OCI-LY3 (cell line): ENCODE measurements around the gene OR5L2.
"Not testable (repeated sequence)": the region's sequence is repeated elsewhere in the genome, so short reads cannot be mapped to it uniquely, and the experiment has no call there.

Source experiments
- H2AFZ ChIP-seq: fragments of 200-600, 300-600 bp; shearing (Covaris generic); 2 replicates; pipeline ENCODE4 v1.6.0; 2014; ENCODE audit warnings: antibody characterized with exemption, low read depth, low read length
- H3K27ac ChIP-seq: fragments of 200-600, 300-600 bp; sonication (generic); 2 replicates; pipeline ENCODE4 v1.5.1; 2014; ENCODE audit warnings: mild to moderate bottlenecking, low read length, moderate library complexity, mixed read lengths
- H3K27me3 ChIP-seq: fragments of 200-600, 300-600 bp; sonication (generic); 2 replicates; pipeline ENCODE4 v1.6.1; 2014; ENCODE audit warnings: low read depth, low read length, mixed read lengths
- H3K36me3 ChIP-seq: fragments of 200-600, 300-600 bp; sonication (generic); replicated peaks from 2 replicates; pipeline ENCODE3; 2014; ENCODE audit warnings: low read depth, low read length, mixed read lengths
- H3K4me1 ChIP-seq: fragments of 300-600, 200-600 bp; sonication (generic); 2 replicates; pipeline ENCODE4 v1.6.1; 2014; ENCODE audit warnings: low read length, mixed read lengths
- H3K4me2 ChIP-seq: fragments of 200-600, 300-600 bp; sonication (generic); 2 replicates; pipeline ENCODE4 v1.6.1; 2014; ENCODE audit warnings: low read length, mixed read lengths
- H3K4me3 ChIP-seq: fragments of 300-600, 200-600 bp; sonication (generic); 2 replicates; pipeline ENCODE4 v1.5.1; 2014; ENCODE audit warnings: antibody characterized with exemption, mild to moderate bottlenecking, low read length, moderate library complexity
- H3K79me2 ChIP-seq: fragments of 300-600, 200-600 bp; shearing (Covaris generic); 2 replicates; pipeline ENCODE4 v1.6.1; 2014; ENCODE audit warnings: mild to moderate bottlenecking, low read length, mixed read lengths
- H3K9ac ChIP-seq: fragments of 300-600, 200-600 bp; shearing (Covaris generic); 2 replicates; pipeline ENCODE4 v1.6.0; 2014; ENCODE audit warnings: mild to moderate bottlenecking, low read length, moderate library complexity
- H3K9me3 ChIP-seq: fragments of 200-600, 300-600 bp; shearing (Covaris generic); 2 replicates; pipeline ENCODE4 v1.6.1; 2014; ENCODE audit warnings: low read length, mixed read lengths; ENCODE audit not compliant: insufficient read depth
- H4K20me1 ChIP-seq: fragments of 200-600, 300-600 bp; sonication (generic); 2 replicates; pipeline ENCODE4 v1.6.1; 2016; ENCODE audit warnings: low read length, mixed read lengths; ENCODE audit not compliant: insufficient read depth
- EZH2phosphoT487 ChIP-seq: fragments of 200-600 bp; shearing (Covaris generic); IDR thresholded peaks from 2 replicates; pipeline ENCODE4 v1.6.1; 2018; ENCODE audit warnings: antibody characterized with exemption, mixed run types, low read depth
- TF ChIP-seq, protein P1 (sequence below): fragments of 200-600, 300-600 bp; sonication (generic); IDR thresholded peaks from 2 replicates; pipeline ENCODE4 v1.5.1; 2014; ENCODE audit warnings: antibody characterized with exemption, low read length, low read depth

Gene OR5L2

DNA sequence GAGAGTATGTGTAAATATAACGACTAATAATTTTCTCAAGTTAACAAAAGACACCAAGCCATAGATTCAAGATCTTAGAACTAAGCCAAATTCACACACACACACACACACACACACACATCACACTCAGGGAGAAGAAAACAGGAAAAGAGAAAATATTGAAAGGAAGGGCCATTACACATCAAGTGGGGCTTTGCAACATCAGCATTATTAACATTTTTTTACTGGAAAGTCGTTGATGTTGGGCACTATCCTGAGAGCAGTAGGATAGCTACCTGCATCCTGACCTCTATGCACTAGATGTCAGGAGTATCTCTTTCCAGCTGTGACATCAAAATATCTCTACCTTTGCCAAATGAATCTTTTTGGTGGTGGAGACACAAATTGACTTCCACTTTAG lies 20.4 kb downstream of the OR5L2 start:
- H3K4me1 ChIP-seq = peaks cover 7% of the 10 kb centered on the region
- TF ChIP-seq, protein P1, sequence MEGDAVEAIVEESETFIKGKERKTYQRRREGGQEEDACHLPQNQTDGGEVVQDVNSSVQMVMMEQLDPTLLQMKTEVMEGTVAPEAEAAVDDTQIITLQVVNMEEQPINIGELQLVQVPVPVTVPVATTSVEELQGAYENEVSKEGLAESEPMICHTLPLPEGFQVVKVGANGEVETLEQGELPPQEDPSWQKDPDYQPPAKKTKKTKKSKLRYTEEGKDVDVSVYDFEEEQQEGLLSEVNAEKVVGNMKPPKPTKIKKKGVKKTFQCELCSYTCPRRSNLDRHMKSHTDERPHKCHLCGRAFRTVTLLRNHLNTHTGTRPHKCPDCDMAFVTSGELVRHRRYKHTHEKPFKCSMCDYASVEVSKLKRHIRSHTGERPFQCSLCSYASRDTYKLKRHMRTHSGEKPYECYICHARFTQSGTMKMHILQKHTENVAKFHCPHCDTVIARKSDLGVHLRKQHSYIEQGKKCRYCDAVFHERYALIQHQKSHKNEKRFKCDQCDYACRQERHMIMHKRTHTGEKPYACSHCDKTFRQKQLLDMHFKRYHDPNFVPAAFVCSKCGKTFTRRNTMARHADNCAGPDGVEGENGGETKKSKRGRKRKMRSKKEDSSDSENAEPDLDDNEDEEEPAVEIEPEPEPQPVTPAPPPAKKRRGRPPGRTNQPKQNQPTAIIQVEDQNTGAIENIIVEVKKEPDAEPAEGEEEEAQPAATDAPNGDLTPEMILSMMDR = no peak
- no peak for TF ChIP-seq EZH2phosphoT487
- no peaks in the 10 kb centered on the region for H3K79me2 ChIP-seq
- no peak overlapping the region for H3K4me2 ChIP-seq
- H4K20me1 ChIP-seq = no peaks in the 10 kb centered on the region
- H3K9me3 ChIP-seq = 0 out of 2 replicates have a peak, but pooled peaks cover 3% of the 10 kb centered on the region
- H3K27ac ChIP-seq = no peak overlapping the region
- no peaks in the 10 kb centered on the region for H3K27me3 ChIP-seq
- H3K9ac ChIP-seq = no peak overlapping the region
- H2AFZ ChIP-seq = no peak overlapping the region
- H3K36me3 ChIP-seq = no peaks in the 10 kb centered on the region
- no peak overlapping the region for H3K4me3 ChIP-seq

DNA sequence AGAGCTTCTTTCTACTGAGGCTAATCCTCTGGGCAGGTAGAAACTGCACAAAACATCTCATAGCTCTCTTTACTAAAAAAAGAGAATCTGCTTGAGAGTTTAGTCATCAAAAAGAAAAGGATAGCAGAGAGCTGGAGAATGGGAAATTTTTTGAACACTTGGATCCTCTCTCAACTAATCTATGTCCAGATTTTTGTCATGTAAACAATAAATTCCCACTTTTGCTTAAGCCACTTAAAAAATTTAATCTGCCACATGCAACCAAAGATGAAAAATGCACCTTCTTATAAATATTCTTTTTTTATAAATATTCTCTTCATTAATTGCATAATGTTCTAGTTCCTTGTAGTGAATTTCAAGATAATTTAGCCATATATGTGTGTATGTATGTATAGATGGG lies 22.0 kb downstream of the OR5L2 start:
- Histone ChIP-seq H3K4me1 (peaks cover 7% of the 10 kb centered on the region), H3K4me2 (no peak overlapping the region), H3K4me3 (no peak overlapping the region), H3K36me3 (no peaks in the 10 kb centered on the region), H3K27ac (no peak overlapping the region), H2AFZ (no peak overlapping the region), H4K20me1 (no peaks in the 10 kb centered on the region), H3K27me3 (no peaks in the 10 kb centered on the region), H3K9me3 (0 out of 2 replicates have a peak, but pooled peaks cover 3% of the 10 kb centered on the region), H3K79me2 (no peaks in the 10 kb centered on the region), H3K9ac (no peak overlapping the region)
- TF ChIP-seq, protein P1 = no peak
- no peak for TF ChIP-seq EZH2phosphoT487

DNA sequence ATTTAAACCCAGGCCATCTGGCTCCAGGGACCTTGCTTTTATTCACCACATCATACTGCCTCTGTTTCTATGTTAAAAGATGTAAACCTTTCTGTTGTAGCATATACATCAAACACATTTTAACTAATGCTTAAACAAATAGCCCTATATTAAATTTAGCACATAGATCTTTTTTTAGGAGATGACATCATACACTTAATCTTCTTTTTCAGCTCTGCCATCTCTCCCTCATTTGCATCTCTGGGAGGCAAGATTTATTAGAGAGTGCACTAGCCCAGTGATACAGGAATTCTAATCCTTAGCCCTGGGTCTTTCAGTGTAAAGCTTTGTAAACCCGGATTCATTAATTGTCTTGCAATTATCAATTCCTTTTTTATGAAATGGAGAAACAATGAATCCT lies 25.1 kb downstream of the OR5L2 start:
- no peak for TF ChIP-seq EZH2phosphoT487
- TF ChIP-seq, protein P1 = no peak
- Histone ChIP-seq H3K79me2 (no peaks in the 10 kb centered on the region), H3K4me2 (no peak overlapping the region), H3K9ac (no peak overlapping the region), H4K20me1 (no peaks in the 10 kb centered on the region), H3K9me3 (no peaks in the 10 kb centered on the region), H3K4me3 (no peak overlapping the region), H3K27me3 (no peaks in the 10 kb centered on the region), H3K36me3 (peaks cover 4% of the 10 kb centered on the region), H2AFZ (no peak overlapping the region), H3K27ac (no peak overlapping the region), H3K4me1 (peaks cover 23% of the 10 kb centered on the region)

DNA sequence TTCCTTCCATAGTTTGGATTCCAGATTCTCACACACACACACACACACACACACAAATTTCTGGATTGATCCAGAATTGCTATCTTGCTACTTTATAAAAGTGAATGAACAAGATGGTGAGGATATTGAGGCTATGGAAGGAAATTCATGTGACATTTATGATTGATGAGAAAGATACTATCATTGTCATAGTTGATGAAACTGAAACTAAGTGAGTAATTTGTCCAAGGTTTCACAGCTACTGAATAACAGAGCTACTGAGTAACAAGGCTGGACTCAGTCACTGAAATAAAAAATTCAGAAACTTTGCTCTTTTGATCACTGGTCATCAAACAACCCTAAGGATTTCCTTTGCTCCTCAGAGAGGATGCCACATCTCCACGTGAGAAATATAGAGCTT lies 27.7 kb downstream of the OR5L2 start:
- Histone ChIP-seq H2AFZ (no peak overlapping the region), H3K27ac (no peak overlapping the region), H3K4me1 (peaks cover 27% of the 10 kb centered on the region), H3K79me2 (no peaks in the 10 kb centered on the region), H3K36me3 (peaks cover 14% of the 10 kb centered on the region), H3K9ac (no peak overlapping the region), H3K9me3 (0 out of 2 replicates have a peak, but pooled peaks cover 8% of the 10 kb centered on the region), H4K20me1 (no peaks in the 10 kb centered on the region), H3K4me2 (peak overlapping the region; percentile 18), H3K27me3 (no peaks in the 10 kb centered on the region), H3K4me3 (no peak overlapping the region)
- TF ChIP-seq, protein P1 = no peak
- TF ChIP-seq EZH2phosphoT487 = no peak

DNA sequence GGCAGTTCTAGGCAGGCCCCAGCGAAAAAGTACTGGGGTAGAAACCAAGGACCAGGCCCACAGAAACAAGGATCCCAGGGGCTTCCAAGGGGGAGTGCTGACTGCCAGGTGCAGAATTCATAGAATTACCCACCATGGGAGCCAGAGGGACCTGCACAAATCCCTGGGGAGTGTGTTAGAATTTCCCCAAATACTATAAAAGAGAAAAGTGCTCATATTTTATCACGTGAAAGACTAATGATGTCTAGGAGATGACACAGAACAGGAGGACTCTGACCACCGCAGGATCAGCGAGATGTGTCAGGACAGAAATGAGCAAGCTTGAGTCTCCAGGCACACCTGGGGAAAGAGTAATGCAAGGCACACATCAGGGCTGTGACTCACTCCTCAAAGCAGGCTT lies 40.3 kb downstream of the OR5L2 start:
- H2AFZ ChIP-seq, H3K36me3 ChIP-seq, H3K9me3 ChIP-seq, H3K79me2 ChIP-seq, H4K20me1 ChIP-seq, H3K27me3 ChIP-seq: not testable (repeated sequence)
- H3K9ac ChIP-seq = peak overlapping the region; percentile 71
- H3K4me3 ChIP-seq = peak overlapping the region; percentile 73
- H3K4me1 ChIP-seq = peaks cover 33% of the 10 kb centered on the region
- peak overlapping the region; percentile 78 for H3K4me2 ChIP-seq
- peak overlapping the region; percentile 97 for H3K27ac ChIP-seq

DNA sequence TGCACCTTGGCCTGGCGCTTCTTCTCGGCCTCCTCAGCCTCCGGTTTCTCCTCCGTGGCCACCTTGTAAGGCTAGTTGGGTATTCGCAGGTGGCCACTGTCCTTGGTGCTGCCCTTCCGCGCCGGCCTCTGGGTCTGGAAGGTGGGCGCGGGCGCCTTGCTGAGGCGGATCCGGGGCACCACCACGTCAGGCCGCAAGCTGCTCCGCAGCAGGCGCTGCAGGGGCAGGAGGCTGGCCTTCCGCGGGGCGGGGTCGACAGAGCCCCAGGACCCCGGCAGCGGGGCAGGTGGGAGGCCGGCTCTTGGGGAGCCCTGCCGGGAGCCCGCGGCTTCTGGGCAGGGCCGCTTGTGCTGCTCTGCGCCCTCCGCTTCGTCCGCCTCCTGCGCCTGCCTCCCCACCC lies 45.7 kb downstream of the OR5L2 start:
- H3K36me3 ChIP-seq, H3K27ac ChIP-seq, H3K27me3 ChIP-seq, H3K9ac ChIP-seq, H2AFZ ChIP-seq, H3K4me2 ChIP-seq, H4K20me1 ChIP-seq, H3K9me3 ChIP-seq, H3K4me3 ChIP-seq, H3K79me2 ChIP-seq: not testable (repeated sequence)
- H3K4me1 ChIP-seq = peaks cover 16% of the 10 kb centered on the region

DNA sequence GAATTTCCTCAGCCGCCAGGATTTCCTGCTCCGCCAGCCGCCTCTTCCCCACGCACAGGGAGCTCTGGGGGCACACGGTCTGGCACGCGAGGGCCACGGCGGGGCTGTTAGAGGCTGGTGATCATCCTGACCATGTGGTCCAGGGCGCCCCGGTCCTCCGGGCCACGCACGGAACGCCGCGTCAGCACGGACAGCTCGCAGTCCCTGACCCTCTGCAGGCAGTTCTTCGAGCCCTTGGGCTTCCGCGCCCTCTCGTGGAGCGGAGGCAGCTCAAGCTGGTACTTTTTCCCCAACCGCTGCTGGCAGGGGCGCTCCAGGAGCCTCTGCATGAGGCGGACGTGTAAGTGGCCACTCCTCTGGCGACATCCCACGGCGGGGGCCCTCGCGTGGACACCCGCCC lies 46.1 kb downstream of the OR5L2 start:
- H2AFZ ChIP-seq, H3K4me3 ChIP-seq, H3K4me2 ChIP-seq, H3K27me3 ChIP-seq, H3K9me3 ChIP-seq, H3K27ac ChIP-seq, H3K36me3 ChIP-seq, H3K9ac ChIP-seq, H3K79me2 ChIP-seq, H4K20me1 ChIP-seq: not testable (repeated sequence)
- H3K4me1 ChIP-seq = peaks cover 12% of the 10 kb centered on the region
